ENCODE results near the gene CHST11.

Gene CHST11

GRCh38 chr12:104694711-104695110 lies 238.0 kb downstream of the CHST11 start:
- H3K27ac ChIP-seq = no peak overlapping the region
- no peak for TF ChIP-seq ZFX (IDR thresholded peaks at IDR 0.05; ENCODE audit: borderline replicate concordance)
- no peak for TF ChIP-seq CTCF (IDR thresholded peaks at IDR 0.05)

GRCh38 chr12:104695453-104696148 lies 238.9 kb downstream of the CHST11 start:
- TF ChIP-seq CTCF (IDR thresholded peaks at IDR 0.05) = no peak
- TF ChIP-seq ZFX (IDR thresholded peaks at IDR 0.05; ENCODE audit: borderline replicate concordance) = no peak
- H3K27ac ChIP-seq = no peak overlapping the region

- TF ChIP-seq ZFX (IDR thresholded peaks at IDR 0.05; ENCODE audit: borderline replicate concordance) (no peak), CTCF (IDR thresholded peaks at IDR 0.05) (no peak)
- no peak overlapping the region for H3K27ac ChIP-seq
Measured at GRCh38 chr12:104697186-104697585, 240.4 kb downstream of the CHST11 start.

GRCh38 chr12:104698871-104699270 lies 242.1 kb downstream of the CHST11 start:
- H3K27ac ChIP-seq = no peak overlapping the region
- no peak for TF ChIP-seq ZFX (IDR thresholded peaks at IDR 0.05; ENCODE audit: borderline replicate concordance)
- TF ChIP-seq CTCF (IDR thresholded peaks at IDR 0.05) = no peak

GRCh38 chr12:104699489-104700190 lies 242.9 kb downstream of the CHST11 start:
- TF ChIP-seq CTCF (IDR thresholded peaks at IDR 0.05) (no peak), ZFX (IDR thresholded peaks at IDR 0.05; ENCODE audit: borderline replicate concordance) (no peak)
- H3K27ac ChIP-seq = no peak overlapping the region

GRCh38 chr12:104700324-104700723 lies 243.6 kb downstream of the CHST11 start:
- no peak overlapping the region for H3K27ac ChIP-seq
- TF ChIP-seq CTCF (IDR thresholded peaks at IDR 0.05) (no peak), ZFX (IDR thresholded peaks at IDR 0.05; ENCODE audit: borderline replicate concordance) (no peak)

GRCh38 chr12:104701301-104701700 lies 244.6 kb downstream of the CHST11 start:
- H3K27ac ChIP-seq = no peak overlapping the region
- TF ChIP-seq ZFX (IDR thresholded peaks at IDR 0.05; ENCODE audit: borderline replicate concordance) = no peak
- TF ChIP-seq CTCF (IDR thresholded peaks at IDR 0.05) = no peak

Measured in 22Rv1 (cell line).